Osteoblast (primary cell): ENCODE data around the gene ZNF784. TPM values are rescaled to one million over a fixed set of nuclear protein-coding genes. Genes with fewer than 3 reads are reported as not detected.
A peak's percentile ranks its signal among the peaks of the same experiment; 100 is the strongest.

Source experiments
- DNase-seq: peaks from one replicate; pipeline ENCODE4 v3.0.0; 2011; ENCODE audit warnings: low spot score, mixed read lengths; ENCODE audit not compliant: insufficient read length; ENCODE audit errors: missing footprints
- H2AFZ ChIP-seq: 2 replicates; pipeline ENCODE4 v1.6.0; 2011; ENCODE audit warnings: mild to moderate bottlenecking, low read length
- H3K27ac ChIP-seq: 2 replicates; pipeline ENCODE4 v1.5.1; 2011; ENCODE audit warnings: mild to moderate bottlenecking, low read depth, low read length, moderate library complexity
- H3K27me3 ChIP-seq: 2 replicates; pipeline ENCODE4 v1.6.0; 2012; ENCODE audit warnings: mild to moderate bottlenecking, control low read depth, inconsistent platforms, low read length, moderate library complexity; ENCODE audit not compliant: insufficient read depth
- H3K36me3 ChIP-seq: 2 replicates; pipeline ENCODE4 v1.5.1; 2011; ENCODE audit warnings: mild to moderate bottlenecking, low read length, control low read depth, moderate library complexity; ENCODE audit not compliant: insufficient read depth
- H3K4me1 ChIP-seq: 2 replicates; pipeline ENCODE4 v1.5.1; 2011; ENCODE audit warnings: mild to moderate bottlenecking, low read length, control low read depth, moderate library complexity; ENCODE audit not compliant: insufficient read depth
- H3K4me2 ChIP-seq: 2 replicates; pipeline ENCODE4 v1.6.0; 2011; ENCODE audit warnings: mild to moderate bottlenecking, low read length; ENCODE audit not compliant: insufficient read depth
- H3K4me3 ChIP-seq: fragments of 200-600 bp; sonication (generic); 3 replicates; pipeline ENCODE4 v1.5.1; 2012; ENCODE audit warnings: mild to moderate bottlenecking, low read length, inconsistent platforms; ENCODE audit not compliant: insufficient read depth
- H3K79me2 ChIP-seq: 2 replicates; pipeline ENCODE4 v1.6.0; 2012; ENCODE audit warnings: mild to moderate bottlenecking, low read length, control low read depth, inconsistent platforms; ENCODE audit not compliant: insufficient read depth
- H3K9me3 ChIP-seq: 2 replicates; pipeline ENCODE4 v1.5.1; 2011; ENCODE audit warnings: low read depth, low read length, control low read depth
- H4K20me1 ChIP-seq: 2 replicates; pipeline ENCODE4 v1.6.0; 2012; ENCODE audit warnings: mild to moderate bottlenecking, low read length, control low read depth; ENCODE audit not compliant: insufficient read depth
- total RNA-seq: library from RNA; depleted of rRNA; stranded (reverse); fragments of >200 nt; gene quantifications from 2 replicates; pipeline ENCODE4 v1.2.3, GENCODE V29; 2012
- TF ChIP-seq, protein P1 (sequence below): IDR thresholded peaks from 2 replicates; pipeline ENCODE4 v1.5.1; 2011; ENCODE audit warnings: mild to moderate bottlenecking, low read depth, low read length, moderate library complexity; ENCODE audit errors: extremely low read depth

The ZNF784 gene
- total RNA-seq, 1 donor: 8.7 TPM

DNA sequence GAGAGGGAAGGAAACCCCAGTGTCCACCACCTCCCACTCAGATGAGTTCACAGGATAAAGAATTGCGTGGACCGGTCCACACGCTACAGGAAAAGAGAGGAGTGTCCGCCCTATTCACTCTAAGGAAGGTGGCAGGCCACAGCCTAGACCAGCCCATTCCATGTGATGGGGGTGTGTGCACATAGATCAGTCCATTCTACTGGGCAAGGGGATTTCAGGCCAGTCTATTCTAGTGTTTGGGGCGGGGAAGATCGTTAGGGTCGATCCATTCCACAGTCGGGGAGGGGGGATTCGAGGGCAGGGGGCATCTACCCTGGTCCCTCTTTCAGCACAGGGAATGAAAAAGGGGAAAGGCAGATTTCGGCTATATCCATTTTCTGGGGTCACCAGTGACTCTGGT is 32.8 kb downstream of the ZNF784 start:
- no peaks in the 10 kb centered on the region for H3K27me3 ChIP-seq
- no peak overlapping the region for H3K4me3 ChIP-seq
- no peak overlapping the region for H3K27ac ChIP-seq
- peaks cover 16% of the 10 kb centered on the region for H3K36me3 ChIP-seq
- peaks cover 6% of the 10 kb centered on the region for H3K4me1 ChIP-seq
- DNase-seq: peak; percentile 78
- no peaks in the 10 kb centered on the region for H4K20me1 ChIP-seq
- H3K4me2 ChIP-seq: no peak overlapping the region
- no peaks in the 10 kb centered on the region for H3K79me2 ChIP-seq
- no peak overlapping the region for H2AFZ ChIP-seq
- no peaks in the 10 kb centered on the region for H3K9me3 ChIP-seq
- TF ChIP-seq, protein P1, sequence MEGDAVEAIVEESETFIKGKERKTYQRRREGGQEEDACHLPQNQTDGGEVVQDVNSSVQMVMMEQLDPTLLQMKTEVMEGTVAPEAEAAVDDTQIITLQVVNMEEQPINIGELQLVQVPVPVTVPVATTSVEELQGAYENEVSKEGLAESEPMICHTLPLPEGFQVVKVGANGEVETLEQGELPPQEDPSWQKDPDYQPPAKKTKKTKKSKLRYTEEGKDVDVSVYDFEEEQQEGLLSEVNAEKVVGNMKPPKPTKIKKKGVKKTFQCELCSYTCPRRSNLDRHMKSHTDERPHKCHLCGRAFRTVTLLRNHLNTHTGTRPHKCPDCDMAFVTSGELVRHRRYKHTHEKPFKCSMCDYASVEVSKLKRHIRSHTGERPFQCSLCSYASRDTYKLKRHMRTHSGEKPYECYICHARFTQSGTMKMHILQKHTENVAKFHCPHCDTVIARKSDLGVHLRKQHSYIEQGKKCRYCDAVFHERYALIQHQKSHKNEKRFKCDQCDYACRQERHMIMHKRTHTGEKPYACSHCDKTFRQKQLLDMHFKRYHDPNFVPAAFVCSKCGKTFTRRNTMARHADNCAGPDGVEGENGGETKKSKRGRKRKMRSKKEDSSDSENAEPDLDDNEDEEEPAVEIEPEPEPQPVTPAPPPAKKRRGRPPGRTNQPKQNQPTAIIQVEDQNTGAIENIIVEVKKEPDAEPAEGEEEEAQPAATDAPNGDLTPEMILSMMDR: no peak

DNA sequence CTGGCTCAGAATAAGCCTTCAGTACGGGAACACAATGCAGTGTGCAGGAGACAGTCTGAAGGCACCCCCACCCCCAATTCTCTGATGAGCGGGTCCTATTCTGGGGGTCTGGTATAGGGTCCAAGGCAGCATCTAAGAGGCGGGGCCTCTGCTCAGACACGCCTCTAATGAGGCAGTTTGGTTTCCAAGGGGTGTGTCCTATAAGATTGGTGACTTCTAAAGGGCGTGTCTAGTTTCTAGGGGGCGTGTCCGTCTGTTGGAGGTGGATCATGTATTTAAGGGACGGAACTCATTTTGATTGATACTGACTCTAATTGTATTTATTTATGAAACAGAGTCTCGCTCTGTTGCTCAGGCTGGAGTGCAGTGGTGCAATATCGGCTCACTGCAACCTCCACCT is 33.7 kb downstream of the ZNF784 start:
- no peaks in the 10 kb centered on the region for H3K79me2 ChIP-seq
- peak; percentile 80 for DNase-seq
- no peak overlapping the region for H3K4me2 ChIP-seq
- no peak overlapping the region for H3K4me3 ChIP-seq
- H2AFZ ChIP-seq: no peak overlapping the region
- TF ChIP-seq, protein P1: no peak
- H3K36me3 ChIP-seq: peaks cover 11% of the 10 kb centered on the region
- peaks cover 12% of the 10 kb centered on the region for H3K4me1 ChIP-seq
- no peaks in the 10 kb centered on the region for H3K9me3 ChIP-seq
- H3K27ac ChIP-seq: no peak overlapping the region
- no peaks in the 10 kb centered on the region for H4K20me1 ChIP-seq
- no peaks in the 10 kb centered on the region for H3K27me3 ChIP-seq

- H3K36me3 ChIP-seq: peaks cover 6% of the 10 kb centered on the region
- no peaks in the 10 kb centered on the region for H3K79me2 ChIP-seq
- no peak overlapping the region for H3K4me2 ChIP-seq
- no peaks in the 10 kb centered on the region for H3K9me3 ChIP-seq
- no peaks in the 10 kb centered on the region for H3K27me3 ChIP-seq
- H3K4me3 ChIP-seq: no peak overlapping the region
- H4K20me1 ChIP-seq: no peaks in the 10 kb centered on the region
- TF ChIP-seq, protein P1: no peak
- H3K4me1 ChIP-seq: peaks cover 12% of the 10 kb centered on the region
- H2AFZ ChIP-seq: no peak overlapping the region
- H3K27ac ChIP-seq: no peak overlapping the region
- peak; percentile 59 for DNase-seq
These were observed 34.3 kb downstream of the ZNF784 start for GRCh38 chr19:55590109-55590508.

GRCh38 chr19:55588738-55589137 is 35.6 kb downstream of the ZNF784 start:
- TF ChIP-seq, protein P1: no peak
- H3K9me3 ChIP-seq: no peaks in the 10 kb centered on the region

More at GRCh38 chr19:55588738-55589137, 35.6 kb downstream of the ZNF784 start:
- Histone ChIP-seq H3K4me3 (no peak overlapping the region), H4K20me1 (no peaks in the 10 kb centered on the region), H3K36me3 (no peaks in the 10 kb centered on the region), H2AFZ (no peak overlapping the region), H3K79me2 (no peaks in the 10 kb centered on the region), H3K27me3 (no peaks in the 10 kb centered on the region), H3K4me2 (no peak overlapping the region), H3K4me1 (peaks cover 12% of the 10 kb centered on the region), H3K27ac (no peak overlapping the region)
- no peak for DNase-seq
